ENCODE data around the gene PIGM. TPM values are rescaled to one million over a fixed set of nuclear protein-coding genes. Genes with fewer than 3 reads are reported as not detected.

Gene PIGM
- total and polyA plus RNA-seq, 2 of the 13 experiments (the other 11 are each of a cell fraction or from before 2014, with no cell fraction given) = 3.4 to 4.6 TPM

DNA sequence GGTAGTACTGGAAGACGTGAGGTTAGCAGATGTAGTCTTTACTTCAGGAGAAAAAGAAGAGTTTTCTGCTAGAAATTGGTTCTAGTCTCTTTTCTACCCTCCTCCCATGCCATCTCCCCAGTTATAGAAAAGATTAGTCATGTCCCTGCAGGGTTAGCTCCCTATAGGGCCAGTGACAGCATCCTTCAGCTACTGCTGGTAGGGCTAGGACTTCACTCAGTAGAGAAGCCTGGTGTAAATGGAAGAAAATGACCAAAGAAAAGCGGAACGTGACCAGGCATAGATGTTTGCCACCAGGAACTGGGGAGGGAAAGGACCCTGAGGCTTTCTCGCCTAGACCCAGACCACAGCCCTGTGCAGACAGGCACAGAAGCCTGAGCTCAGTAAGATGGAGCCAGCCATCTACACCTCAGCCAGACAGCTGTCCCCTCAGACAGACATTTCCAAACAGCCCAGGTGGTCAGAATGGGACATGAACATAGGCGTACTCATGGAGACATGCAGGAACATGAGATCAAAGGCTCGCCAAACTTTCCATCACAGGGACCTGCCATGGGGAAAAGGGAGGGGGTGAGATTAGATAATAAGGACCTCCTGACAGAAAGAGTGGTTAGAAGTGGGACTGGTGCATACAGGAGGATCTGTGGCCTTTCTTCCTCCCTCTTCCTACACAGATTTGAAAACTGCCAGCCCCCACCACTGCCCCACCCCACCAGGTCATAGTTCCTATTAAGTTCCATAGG is 54.3 kb downstream of the PIGM start (continued):
- no peak for TF ChIP-seq KLF16 (CRISPR knock-in tag; IDR thresholded peaks at IDR 0.05)
- no peak for TF ChIP-seq GABPB1 (CRISPR knock-in tag; IDR thresholded peaks at IDR 0.05)
- TF ChIP-seq DZIP1 (CRISPR knock-in tag; IDR thresholded peaks at IDR 0.05) = no peak
- TF ChIP-seq YEATS2 (CRISPR knock-in tag; IDR thresholded peaks at IDR 0.05; ENCODE audit: borderline replicate concordance) = no peak
- TF ChIP-seq MZF1 (CRISPR knock-in tag; IDR thresholded peaks at IDR 0.05; ENCODE audit: borderline replicate concordance) = no peak
- TF ChIP-seq GATAD2A (CRISPR knock-in tag; IDR thresholded peaks at IDR 0.05) = no peak

Other genes starting within 250 kb of the PIGM start
- not detected in 2 replicates for gene FCRL6, start 229.6 kb downstream of the PIGM start, total RNA-seq (2016; rRNA removed; fragmentation: Illumina TruSeq; extraction: Trizol)
- gene FCRL6, start 229.6 kb downstream of the PIGM start, polyA plus RNA-seq (2011; rRNA removed) = not detected in 2 replicates
- gene SLAMF8, start 205.1 kb downstream of the PIGM start, total RNA-seq (2016; rRNA removed; fragmentation: Illumina TruSeq; extraction: Trizol) = not detected in 2 replicates
- gene SLAMF8, start 205.1 kb downstream of the PIGM start, polyA plus RNA-seq (2011; rRNA removed) = not detected in 2 replicates
- not detected in 2 replicates for gene VSIG8, start 169.3 kb downstream of the PIGM start, total RNA-seq (2016; rRNA removed; fragmentation: Illumina TruSeq; extraction: Trizol)
- gene VSIG8, start 169.3 kb downstream of the PIGM start, polyA plus RNA-seq (2011; rRNA removed) = not detected in 2 replicates
- not detected in 2 replicates for gene CFAP45, start 131.8 kb downstream of the PIGM start, total RNA-seq (2016; rRNA removed; fragmentation: Illumina TruSeq; extraction: Trizol)
- gene CFAP45, start 131.8 kb downstream of the PIGM start, polyA plus RNA-seq (2011; rRNA removed) = not detected in 2 replicates
- 6.7 and 9.7 TPM in 2 replicates for gene TAGLN2, start 106.5 kb downstream of the PIGM start, total RNA-seq (2016; rRNA removed; fragmentation: Illumina TruSeq; extraction: Trizol)
- 17.2 and 21.2 TPM in 2 replicates for gene TAGLN2, start 106.5 kb downstream of the PIGM start, polyA plus RNA-seq (2011; rRNA removed)
- not detected in 2 replicates for gene IGSF9, start 86.4 kb downstream of the PIGM start, total RNA-seq (2016; rRNA removed; fragmentation: Illumina TruSeq; extraction: Trizol)
- 0.03 and 0.04 TPM in 2 replicates for gene IGSF9, start 86.4 kb downstream of the PIGM start, polyA plus RNA-seq (2011; rRNA removed)
- not detected in 2 replicates for gene SLAMF9, start 77.8 kb downstream of the PIGM start, total RNA-seq (2016; rRNA removed; fragmentation: Illumina TruSeq; extraction: Trizol)
- 0.55 and 0.82 TPM in 2 replicates for gene SLAMF9, start 77.8 kb downstream of the PIGM start, polyA plus RNA-seq (2011; rRNA removed)
- gene KCNJ10, start 38.2 kb upstream of the PIGM start, total RNA-seq (2016; rRNA removed; fragmentation: Illumina TruSeq; extraction: Trizol) = 4.1 and 4.4 TPM in 2 replicates
- 9.9 and 10.3 TPM in 2 replicates for gene KCNJ10, start 38.2 kb upstream of the PIGM start, polyA plus RNA-seq (2011; rRNA removed)
- gene KCNJ9, start 49.5 kb upstream of the PIGM start, total RNA-seq (2016; rRNA removed; fragmentation: Illumina TruSeq; extraction: Trizol) = not detected in 2 replicates
- not detected in 2 replicates for gene KCNJ9, start 49.5 kb upstream of the PIGM start, polyA plus RNA-seq (2011; rRNA removed)
- gene IGSF8, start 66.6 kb upstream of the PIGM start, total RNA-seq (2016; rRNA removed; fragmentation: Illumina TruSeq; extraction: Trizol) = 8.0 and 24.0 TPM in 2 replicates
- gene IGSF8, start 66.6 kb upstream of the PIGM start, polyA plus RNA-seq (2011; rRNA removed) = 41.0 and 52.1 TPM in 2 replicates
- not detected in 2 replicates for gene ATP1A2, start 83.8 kb upstream of the PIGM start, total RNA-seq (2016; rRNA removed; fragmentation: Illumina TruSeq; extraction: Trizol)
- 0.16 TPM in 2 replicates for gene ATP1A2, start 83.8 kb upstream of the PIGM start, polyA plus RNA-seq (2011; rRNA removed)
- gene ATP1A4, start 119.6 kb upstream of the PIGM start, total RNA-seq (2016; rRNA removed; fragmentation: Illumina TruSeq; extraction: Trizol) = not detected in 2 replicates
- not detected in 2 replicates for gene ATP1A4, start 119.6 kb upstream of the PIGM start, polyA plus RNA-seq (2011; rRNA removed)
- 0.20 TPM in 2 replicates for gene CASQ1, start 158.6 kb upstream of the PIGM start, total RNA-seq (2016; rRNA removed; fragmentation: Illumina TruSeq; extraction: Trizol)
- 0.09 TPM in 2 replicates for gene CASQ1, start 158.6 kb upstream of the PIGM start, polyA plus RNA-seq (2011; rRNA removed)
- 12.1 and 15.8 TPM in 2 replicates for gene PEA15, start 173.4 kb upstream of the PIGM start, total RNA-seq (2016; rRNA removed; fragmentation: Illumina TruSeq; extraction: Trizol)
- gene PEA15, start 173.4 kb upstream of the PIGM start, polyA plus RNA-seq (2011; rRNA removed) = 35.2 and 40.4 TPM in 2 replicates
- 52.3 and 79.8 TPM in 2 replicates for gene DCAF8, start 230.6 kb upstream of the PIGM start, total RNA-seq (2016; rRNA removed; fragmentation: Illumina TruSeq; extraction: Trizol)
- 73.4 and 94.7 TPM in 2 replicates for gene DCAF8, start 230.6 kb upstream of the PIGM start, polyA plus RNA-seq (2011; rRNA removed)